HCT116 (cell line): ENCODE data around the gene RTN1. TPM values are rescaled to one million over a fixed set of nuclear protein-coding genes. Genes with fewer than 3 reads are reported as not detected.

Experiments
- ATAC-seq: fragments of 200-7000 bp; cut with Tn5 transposase; 2 replicates; pipeline ENCODE4 v1.9.1; 2020; ENCODE audit warnings: mild to moderate bottlenecking, moderate library complexity
- BruUV-seq: library from RNA; stranded (reverse); fragments of 400-500 nt; replicated peaks from 2 replicates; lab custom pipeline; 2021; lab: Mats Ljungman, UMichigan
- CTCF ChIA-PET: fragments of 300-600 bp; sonication (Branson Sonifier 250); formaldehyde crosslinking; loops from one replicate; lab custom pipeline; 2021; ENCODE audit warnings: antibody characterized with exemption; lab: Charles Lee
- POLR2A ChIA-PET: fragments of 300-600, 350-600 bp; sonication (Branson Sonifier 250); formaldehyde crosslinking; loops from one replicate; lab custom pipeline; 2021; ENCODE audit warnings: antibody characterized with exemption; lab: Charles Lee
- RAD21 ChIA-PET, 2 experiments: fragments of 300-600 bp; sonication (Branson Sonifier 250); formaldehyde crosslinking; loops; one replicate each; lab custom pipeline; 2023; ENCODE audit warnings: low total read pairs in 2 of 2; ENCODE audit not compliant: uncharacterized antibody in 2 of 2, unreplicated experiment in 2 of 2, low non-redundant PET in 1 of 2; lab: Charles Lee
- DNase-seq: peaks from one replicate; pipeline ENCODE4 v3.0.0-alpha.2; 2010; ENCODE audit warnings: low read depth, low spot score
- H2AFZ ChIP-seq: fragments of 200-600 bp; shearing (Covaris generic), sonication (generic); 2 replicates; pipeline ENCODE4 v1.6.1; 2017; ENCODE audit warnings: low read depth, mixed run types, mixed read lengths, antibody characterized with exemption, low read length; ENCODE audit not compliant: poor library complexity, severe bottlenecking
- H3K27ac ChIP-seq: 2 replicates; pipeline ENCODE4 v1.5.1; 2012; ENCODE audit warnings: low read depth, low read length
- H3K27me3 ChIP-seq: fragments of 200-600 bp; sonication (generic); 2 replicates; pipeline ENCODE4 v1.6.1; 2016; ENCODE audit warnings: mixed run types, low read length, mixed read lengths; ENCODE audit not compliant: insufficient read depth
- H3K36me3 ChIP-seq, 2 experiments: fragments of 200-500 bp in 1 of 2; fragments of 200-600 bp in 1 of 2; sonication (Bioruptor generic) in 1 of 2; sonication (generic) in 1 of 2; 2 replicates each; pipeline versions ENCODE4 v1.5.1 to v1.6.1; 2014 to 2016; ENCODE audit warnings: low read length in 2 of 2, inconsistent platforms in 1 of 2, mixed read lengths in 1 of 2, mixed run types in 1 of 2; ENCODE audit not compliant: insufficient read depth in 2 of 2, control insufficient read depth in 1 of 2
- H3K4me1 ChIP-seq, 2 experiments: fragments of 200-600 bp in 1 of 2; sonication (generic) in 1 of 2; 2 replicates each; pipeline versions ENCODE4 v1.5.1 to v1.6.1; 2012 to 2017; ENCODE audit warnings: low read length in 2 of 2, inconsistent platforms in 1 of 2, mild to moderate bottlenecking in 1 of 2, mixed read lengths in 1 of 2, mixed run types in 1 of 2, moderate library complexity in 1 of 2; ENCODE audit not compliant: insufficient read depth in 2 of 2, control insufficient read depth in 1 of 2
- H3K4me2 ChIP-seq: fragments of 200-600 bp; sonication (generic); 2 replicates; pipeline ENCODE4 v1.6.1; 2017; ENCODE audit warnings: mixed run types, low read length, mixed read lengths
- H3K4me3 ChIP-seq, 2 experiments: fragments of 200-600 bp in 1 of 2; sonication (generic) in 1 of 2; replicated peaks in 1 of 2; 2 replicates each; pipeline ENCODE4 v1.5.1; 2011 to 2016; ENCODE audit warnings: low read length in 2 of 2, control low read depth in 1 of 2, low read depth in 1 of 2, mild to moderate bottlenecking in 1 of 2, mixed read lengths in 1 of 2, mixed run types in 1 of 2
- H3K79me2 ChIP-seq: fragments of 200-600 bp; sonication (generic); 2 replicates; pipeline ENCODE4 v1.6.1; 2017; ENCODE audit warnings: mild to moderate bottlenecking, mixed run types, low read length, moderate library complexity, mixed read lengths; ENCODE audit not compliant: insufficient read depth
- H3K9ac ChIP-seq: fragments of 200-600 bp; sonication (generic); 2 replicates; pipeline ENCODE4 v1.6.1; 2016; ENCODE audit warnings: low read length, mixed read lengths
- H3K9me2 ChIP-seq: fragments of 200-600 bp; sonication (generic), shearing (Covaris generic); 2 replicates; pipeline ENCODE4 v1.6.1; 2017; ENCODE audit warnings: mixed run types, mild to moderate bottlenecking, moderate library complexity; ENCODE audit not compliant: insufficient read depth
- H3K9me3 ChIP-seq, 2 experiments: fragments of 200-500 bp in 1 of 2; fragments of 200-600 bp in 1 of 2; sonication (Bioruptor generic) in 1 of 2; sonication (generic) in 1 of 2; 2 replicates each; pipeline ENCODE4 v1.6.1; 2014 to 2017; ENCODE audit warnings: low read length in 2 of 2, mixed read lengths in 2 of 2, inconsistent platforms in 1 of 2, low read depth in 1 of 2, mild to moderate bottlenecking in 1 of 2, mixed run types in 1 of 2, moderate library complexity in 1 of 2; ENCODE audit not compliant: control insufficient read depth in 1 of 2, insufficient read depth in 1 of 2
- H4K20me1 ChIP-seq: fragments of 200-600 bp; sonication (generic), shearing (Covaris generic); 2 replicates; pipeline ENCODE4 v1.6.1; 2017; ENCODE audit warnings: mixed run types, mild to moderate bottlenecking, moderate library complexity; ENCODE audit not compliant: insufficient read depth
- ATF3 ChIP-seq: IDR thresholded peaks from 2 replicates; pipeline ENCODE4 v1.6.1; 2012
- CBX3 ChIP-seq: IDR thresholded peaks from 2 replicates; pipeline ENCODE4 v1.6.1; 2012; ENCODE audit warnings: low read depth
- CEBPB ChIP-seq: IDR thresholded peaks from 2 replicates; pipeline ENCODE4 v1.6.1; 2012; ENCODE audit warnings: low read depth
- EGR1 ChIP-seq: IDR thresholded peaks from 2 replicates; pipeline ENCODE4 v1.6.1; 2012; ENCODE audit warnings: low read depth
- ELF1 ChIP-seq: IDR thresholded peaks from 2 replicates; pipeline ENCODE4 v1.6.1; 2012; ENCODE audit warnings: low read depth, borderline replicate concordance
- EZH2 ChIP-seq: fragments of 200-600 bp; sonication (generic); IDR thresholded peaks from 2 replicates; pipeline ENCODE4 v1.6.1; 2017; ENCODE audit warnings: antibody characterized with exemption, mixed run types
- FOSL1 ChIP-seq: IDR thresholded peaks from 2 replicates; pipeline ENCODE4 v1.6.1; 2012; ENCODE audit warnings: low read depth
- JUND ChIP-seq: IDR thresholded peaks from 2 replicates; pipeline ENCODE4 v1.6.1; 2012
- MAX ChIP-seq: IDR thresholded peaks from 2 replicates; pipeline ENCODE4 v1.6.1; 2012
- POLR2A ChIP-seq: IDR thresholded peaks from 2 replicates; pipeline ENCODE4 v1.7.0; 2011; ENCODE audit warnings: borderline replicate concordance; ENCODE audit not compliant: insufficient read depth, insufficient read length; ENCODE audit errors: extremely low read depth
- POLR2AphosphoS5 ChIP-seq: IDR thresholded peaks from 2 replicates; pipeline ENCODE4 v1.6.1; 2011; ENCODE audit warnings: mild to moderate bottlenecking, low read depth, low read length, moderate library complexity
- RAD21 ChIP-seq: IDR thresholded peaks from 2 replicates; pipeline ENCODE4 v1.6.1; 2012; ENCODE audit warnings: low read depth, mild to moderate bottlenecking
- REST ChIP-seq: IDR thresholded peaks from 2 replicates; pipeline ENCODE4 v1.6.1; 2012; ENCODE audit warnings: low read depth
- SP1 ChIP-seq: IDR thresholded peaks from 2 replicates; pipeline ENCODE4 v1.6.1; 2012; ENCODE audit warnings: low read depth
- TCF7L2 ChIP-seq: IDR thresholded peaks from 2 replicates; pipeline ENCODE4 v1.7.0; 2011; ENCODE audit warnings: borderline replicate concordance, inconsistent platforms; ENCODE audit not compliant: insufficient read depth, insufficient read length; ENCODE audit errors: extremely low read depth
- YY1 ChIP-seq: IDR thresholded peaks from 2 replicates; pipeline ENCODE4 v1.6.1; 2011; ENCODE audit warnings: low read length, low read depth, moderate library complexity, mild to moderate bottlenecking; ENCODE audit not compliant: insufficient replicate concordance; ENCODE audit errors: extremely low read depth
- ZFX ChIP-seq: fragments of 450-650 bp; IDR thresholded peaks from 2 replicates; pipeline ENCODE4 v1.6.1; 2017
- ZNF274 ChIP-seq: fragments of 200-500 bp; sonication (Bioruptor generic); IDR thresholded peaks from 2 replicates; pipeline ENCODE4 v1.6.1; 2014; ENCODE audit warnings: mild to moderate bottlenecking, low read depth, low read length, inconsistent platforms
- intact Hi-C: fragments of 100-400 bp; cut with micrococcal nuclease; formaldehyde crosslinking; loops from 2 replicates; pipeline ENCODE4 v1.10.0; 2022
- total RNA-seq: library from RNA; stranded (reverse); gene quantifications from one replicate; pipeline ENCODE4 v1.2.1, GENCODE V29; 2021; ENCODE audit not compliant: unreplicated experiment
- TF ChIP-seq, protein P1 (sequence below), 3 experiments: fragments of 200-600 bp in 1 of 3; sonication (generic) in 1 of 3; IDR thresholded peaks in 2 of 3; conservative IDR thresholded peaks in 1 of 3; 2 replicates each; pipeline ENCODE4 v1.5.1; 2012 to 2017; ENCODE audit warnings: low read depth in 2 of 3, low read length in 2 of 3, antibody characterized with exemption in 1 of 3, borderline replicate concordance in 1 of 3, control low read depth in 1 of 3, mild to moderate bottlenecking in 1 of 3, mixed read lengths in 1 of 3, mixed run types in 1 of 3, moderate library complexity in 1 of 3; ENCODE audit not compliant: insufficient read depth in 1 of 3
- TF ChIP-seq, protein P2 (sequence below): IDR thresholded peaks from 2 replicates; pipeline ENCODE4 v1.6.1; 2011; ENCODE audit warnings: mild to moderate bottlenecking, low read length, moderate library complexity; ENCODE audit not compliant: insufficient replicate concordance; ENCODE audit errors: extremely low read depth

RTN1 gene
- total RNA-seq, 1 experiment from 2014 or later = 0.57 TPM

DNA sequence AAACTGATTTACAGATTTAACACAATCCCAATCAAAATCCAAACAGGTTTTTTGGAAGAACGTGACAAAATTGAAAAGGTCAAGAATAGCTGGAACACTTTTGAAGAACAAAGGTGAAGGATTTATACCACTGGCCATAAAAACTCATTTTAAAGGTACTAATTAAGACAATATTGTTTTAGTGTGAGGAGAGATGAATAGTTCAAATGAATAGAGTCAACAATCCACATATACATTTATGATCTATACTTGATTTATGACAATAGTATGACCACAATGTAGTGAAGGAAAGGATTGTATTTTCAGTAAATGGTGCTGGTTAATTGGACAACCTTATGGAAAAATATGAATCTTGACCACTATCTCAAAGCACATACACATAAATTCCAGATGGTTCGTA is 323.3 kb downstream of the RTN1 start:
- POLR2A ChIA-PET = no interaction called here
- H4K20me1 ChIP-seq = no peaks in the 10 kb centered on the region
- no peak overlapping the region for H3K4me3 ChIP-seq
- H3K4me1 ChIP-seq = no peaks in the 10 kb centered on the region
- H3K9ac ChIP-seq = no peak overlapping the region
- no TSS peak for BruUV-seq
- no peaks in the 10 kb centered on the region for H3K36me3 ChIP-seq
- no peaks in the 10 kb centered on the region for H3K27me3 ChIP-seq
- TF ChIP-seq CEBPB (no peak), SP1 (no peak), FOSL1 (no peak), EGR1 (no peak), ELF1 (no peak), REST (no peak), JUND (no peak), POLR2A (no peak), TCF7L2 (no peak), ZNF274 (no peak), CBX3 (no peak), EZH2 (no peak), RAD21 (no peak), MAX (no peak), YY1 (no peak), ZFX (no peak), ATF3 (no peak), POLR2AphosphoS5 (no peak)
- TF ChIP-seq, protein P1, sequence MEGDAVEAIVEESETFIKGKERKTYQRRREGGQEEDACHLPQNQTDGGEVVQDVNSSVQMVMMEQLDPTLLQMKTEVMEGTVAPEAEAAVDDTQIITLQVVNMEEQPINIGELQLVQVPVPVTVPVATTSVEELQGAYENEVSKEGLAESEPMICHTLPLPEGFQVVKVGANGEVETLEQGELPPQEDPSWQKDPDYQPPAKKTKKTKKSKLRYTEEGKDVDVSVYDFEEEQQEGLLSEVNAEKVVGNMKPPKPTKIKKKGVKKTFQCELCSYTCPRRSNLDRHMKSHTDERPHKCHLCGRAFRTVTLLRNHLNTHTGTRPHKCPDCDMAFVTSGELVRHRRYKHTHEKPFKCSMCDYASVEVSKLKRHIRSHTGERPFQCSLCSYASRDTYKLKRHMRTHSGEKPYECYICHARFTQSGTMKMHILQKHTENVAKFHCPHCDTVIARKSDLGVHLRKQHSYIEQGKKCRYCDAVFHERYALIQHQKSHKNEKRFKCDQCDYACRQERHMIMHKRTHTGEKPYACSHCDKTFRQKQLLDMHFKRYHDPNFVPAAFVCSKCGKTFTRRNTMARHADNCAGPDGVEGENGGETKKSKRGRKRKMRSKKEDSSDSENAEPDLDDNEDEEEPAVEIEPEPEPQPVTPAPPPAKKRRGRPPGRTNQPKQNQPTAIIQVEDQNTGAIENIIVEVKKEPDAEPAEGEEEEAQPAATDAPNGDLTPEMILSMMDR (IDR thresholded peaks at IDR 0.05 in 2 of 3, conservative IDR thresholded peaks at IDR 0.05 in 1 of 3; ENCODE audit: borderline replicate concordance in 1 of 3, insufficient read depth in 1 of 3, low read depth in 2 of 3, low read length in 2 of 3) = no peak
- TF ChIP-seq, protein P2, sequence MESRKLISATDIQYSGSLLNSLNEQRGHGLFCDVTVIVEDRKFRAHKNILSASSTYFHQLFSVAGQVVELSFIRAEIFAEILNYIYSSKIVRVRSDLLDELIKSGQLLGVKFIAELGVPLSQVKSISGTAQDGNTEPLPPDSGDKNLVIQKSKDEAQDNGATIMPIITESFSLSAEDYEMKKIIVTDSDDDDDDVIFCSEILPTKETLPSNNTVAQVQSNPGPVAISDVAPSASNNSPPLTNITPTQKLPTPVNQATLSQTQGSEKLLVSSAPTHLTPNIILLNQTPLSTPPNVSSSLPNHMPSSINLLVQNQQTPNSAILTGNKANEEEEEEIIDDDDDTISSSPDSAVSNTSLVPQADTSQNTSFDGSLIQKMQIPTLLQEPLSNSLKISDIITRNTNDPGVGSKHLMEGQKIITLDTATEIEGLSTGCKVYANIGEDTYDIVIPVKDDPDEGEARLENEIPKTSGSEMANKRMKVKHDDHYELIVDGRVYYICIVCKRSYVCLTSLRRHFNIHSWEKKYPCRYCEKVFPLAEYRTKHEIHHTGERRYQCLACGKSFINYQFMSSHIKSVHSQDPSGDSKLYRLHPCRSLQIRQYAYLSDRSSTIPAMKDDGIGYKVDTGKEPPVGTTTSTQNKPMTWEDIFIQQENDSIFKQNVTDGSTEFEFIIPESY = no peak
- no peak overlapping the region for H3K27ac ChIP-seq
- CTCF ChIA-PET = no interaction called here
- no peaks in the 10 kb centered on the region for H3K9me3 ChIP-seq
- RAD21 ChIA-PET = no interaction called here
- DNase-seq (no peak), ATAC-seq (no peak)
- no peaks in the 10 kb centered on the region for H3K9me2 ChIP-seq
- intact Hi-C loops = no loop called here
- no peak overlapping the region for H3K4me2 ChIP-seq
- no peaks in the 10 kb centered on the region for H3K79me2 ChIP-seq
- no peak overlapping the region for H2AFZ ChIP-seq
